MM.1S (cell line): ENCODE results near the gene SLC7A9.

Experiments used
- DNase-seq: peaks from one replicate; pipeline ENCODE4 v3.0.0-alpha.2; 2015
- H2AFZ ChIP-seq: fragments of 300-600 bp; sonication (generic); 2 replicates; pipeline ENCODE4 v1.6.0; 2016; ENCODE audit warnings: antibody characterized with exemption, low read length
- H3F3A ChIP-seq: fragments of 300-600 bp; sonication (generic); 2 replicates; pipeline ENCODE4 v1.6.1; 2016; ENCODE audit warnings: mild to moderate bottlenecking, antibody characterized with exemption, low read length, moderate library complexity, mixed read lengths; ENCODE audit not compliant: insufficient read depth
- H3K27ac ChIP-seq: fragments of 300-600 bp; sonication (generic); 2 replicates; pipeline ENCODE4 v1.5.1; 2016; ENCODE audit warnings: mild to moderate bottlenecking, low read length
- H3K27me3 ChIP-seq: fragments of 300-600 bp; sonication (generic); replicated peaks from 2 replicates; pipeline ENCODE4 v1.6.0; 2016; ENCODE audit warnings: low read length; ENCODE audit not compliant: insufficient read depth
- H3K36me3 ChIP-seq: fragments of 300-600 bp; sonication (generic); replicated peaks from 2 replicates; pipeline ENCODE4 v1.6.1; 2016; ENCODE audit warnings: mild to moderate bottlenecking, low read length, mixed read lengths; ENCODE audit not compliant: insufficient read depth
- H3K4me1 ChIP-seq: fragments of 300-600 bp; sonication (generic); 2 replicates; pipeline ENCODE4 v1.6.1; 2016; ENCODE audit warnings: low read length, mixed read lengths
- H3K4me2 ChIP-seq: fragments of 300-600 bp; sonication (generic); 2 replicates; pipeline ENCODE4 v1.6.0; 2016; ENCODE audit warnings: low read depth, low read length
- H3K4me3 ChIP-seq: fragments of 300-600 bp; sonication (generic); 2 replicates; pipeline ENCODE4 v1.5.1; 2016; ENCODE audit warnings: low read length, mixed read lengths
- H3K79me2 ChIP-seq: fragments of 300-600 bp; sonication (generic); 2 replicates; pipeline ENCODE4 v1.6.1; 2016; ENCODE audit warnings: mixed run types, low read length, mixed read lengths
- H3K9ac ChIP-seq: fragments of 300-600 bp; sonication (generic); 2 replicates; pipeline ENCODE4 v1.6.1; 2016; ENCODE audit warnings: low read length, mixed read lengths
- H3K9me2 ChIP-seq: fragments of 300-600 bp; sonication (generic); replicated peaks from 2 replicates; pipeline ENCODE4 v1.6.1; 2016; ENCODE audit warnings: mild to moderate bottlenecking, low read length, mixed read lengths; ENCODE audit not compliant: insufficient read depth
- H3K9me3 ChIP-seq: fragments of 300-600 bp; sonication (generic); replicated peaks from 2 replicates; pipeline ENCODE4 v1.6.1; 2016; ENCODE audit warnings: mild to moderate bottlenecking, low read length, mixed read lengths; ENCODE audit not compliant: insufficient read depth
- H4K20me1 ChIP-seq: fragments of 300-600 bp; sonication (generic); 2 replicates; pipeline ENCODE4 v1.6.1; 2016; ENCODE audit warnings: mild to moderate bottlenecking, low read length, moderate library complexity, mixed read lengths; ENCODE audit not compliant: insufficient read depth
- EZH2 ChIP-seq: fragments of 300-600 bp; sonication (generic); optimal IDR thresholded peaks from 2 replicates; pipeline ENCODE3; 2017; ENCODE audit warnings: low read depth, mild to moderate bottlenecking, antibody characterized with exemption, low read length, mixed read lengths
- EZH2phosphoT487 ChIP-seq: fragments of 300-600 bp; sonication (generic); IDR thresholded peaks from 2 replicates; pipeline ENCODE4 v1.6.1; 2018; ENCODE audit warnings: antibody characterized with exemption, low read length
- TF ChIP-seq, protein P1 (sequence below): fragments of 300-600 bp; sonication (generic); IDR thresholded peaks from 2 replicates; pipeline ENCODE4 v1.5.1; 2016; ENCODE audit warnings: antibody characterized with exemption, low read length, mixed read lengths

The SLC7A9 gene

DNA sequence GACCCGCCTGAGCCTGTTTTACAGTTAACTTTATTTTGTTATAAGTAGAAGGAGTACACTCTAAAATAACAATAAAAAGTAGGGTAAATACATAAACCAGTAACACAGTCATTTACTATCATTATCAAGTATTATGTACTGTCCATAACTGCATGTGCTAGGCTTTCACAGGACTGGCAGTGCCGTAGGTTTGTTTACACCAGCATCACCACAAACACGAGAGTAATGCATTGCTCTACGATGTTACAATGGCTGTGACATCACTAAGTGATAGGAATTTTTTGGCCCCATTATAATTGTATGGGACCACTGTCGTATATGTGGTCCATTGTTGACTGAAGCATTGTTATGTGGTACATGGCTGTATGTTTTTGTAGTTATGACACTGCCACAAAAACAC is 41.3 kb upstream of the SLC7A9 start:
- Histone ChIP-seq H3K27me3 (no peaks in the 10 kb centered on the region), H3K9me2 (no peaks in the 10 kb centered on the region), H3F3A (peaks cover 12% of the 10 kb centered on the region), H3K9ac (no peak overlapping the region), H3K4me2 (no peak overlapping the region), H3K4me3 (no peak overlapping the region), H3K36me3 (no peaks in the 10 kb centered on the region), H3K27ac (no peak overlapping the region), H3K9me3 (no peaks in the 10 kb centered on the region), H3K79me2 (no peaks in the 10 kb centered on the region), H2AFZ (no peak overlapping the region), H3K4me1 (peaks cover 5% of the 10 kb centered on the region; the same call in 1 of the 2 replicates), H4K20me1 (no peaks in the 10 kb centered on the region)
- DNase-seq: no peak
- TF ChIP-seq EZH2phosphoT487: no peak
- TF ChIP-seq EZH2: no peak
- TF ChIP-seq, protein P1, sequence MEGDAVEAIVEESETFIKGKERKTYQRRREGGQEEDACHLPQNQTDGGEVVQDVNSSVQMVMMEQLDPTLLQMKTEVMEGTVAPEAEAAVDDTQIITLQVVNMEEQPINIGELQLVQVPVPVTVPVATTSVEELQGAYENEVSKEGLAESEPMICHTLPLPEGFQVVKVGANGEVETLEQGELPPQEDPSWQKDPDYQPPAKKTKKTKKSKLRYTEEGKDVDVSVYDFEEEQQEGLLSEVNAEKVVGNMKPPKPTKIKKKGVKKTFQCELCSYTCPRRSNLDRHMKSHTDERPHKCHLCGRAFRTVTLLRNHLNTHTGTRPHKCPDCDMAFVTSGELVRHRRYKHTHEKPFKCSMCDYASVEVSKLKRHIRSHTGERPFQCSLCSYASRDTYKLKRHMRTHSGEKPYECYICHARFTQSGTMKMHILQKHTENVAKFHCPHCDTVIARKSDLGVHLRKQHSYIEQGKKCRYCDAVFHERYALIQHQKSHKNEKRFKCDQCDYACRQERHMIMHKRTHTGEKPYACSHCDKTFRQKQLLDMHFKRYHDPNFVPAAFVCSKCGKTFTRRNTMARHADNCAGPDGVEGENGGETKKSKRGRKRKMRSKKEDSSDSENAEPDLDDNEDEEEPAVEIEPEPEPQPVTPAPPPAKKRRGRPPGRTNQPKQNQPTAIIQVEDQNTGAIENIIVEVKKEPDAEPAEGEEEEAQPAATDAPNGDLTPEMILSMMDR: no peak

DNA sequence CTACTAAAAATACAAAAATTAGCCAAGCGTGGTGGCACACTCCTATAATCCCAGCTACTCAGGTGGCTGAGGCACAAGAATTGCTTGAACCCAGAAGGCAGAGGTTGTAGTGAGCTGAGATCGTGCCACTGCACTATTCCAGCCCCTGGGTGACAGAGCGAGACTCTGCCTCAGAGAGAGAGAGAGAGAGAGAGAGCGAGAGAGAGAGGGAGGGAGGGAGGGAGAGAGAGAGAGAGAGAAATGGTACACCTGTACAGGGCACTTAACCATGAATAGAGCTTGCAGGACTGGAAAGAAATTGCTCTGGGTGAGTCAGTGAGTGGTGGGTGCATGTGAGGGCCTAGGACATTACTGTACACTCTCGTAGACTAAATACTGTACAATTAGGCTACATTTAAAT is 40.5 kb upstream of the SLC7A9 start:
- Histone ChIP-seq H3K27me3 (no peaks in the 10 kb centered on the region), H2AFZ (no peak overlapping the region), H4K20me1 (no peaks in the 10 kb centered on the region), H3K36me3 (no peaks in the 10 kb centered on the region), H3K4me1 (peaks cover 2% of the 10 kb centered on the region; the same call in 1 of the 2 replicates), H3K9ac (no peak overlapping the region), H3K4me2 (no peak overlapping the region), H3K27ac (no peak overlapping the region), H3K9me3 (no peaks in the 10 kb centered on the region), H3K9me2 (no peaks in the 10 kb centered on the region), H3K4me3 (no peak overlapping the region), H3K79me2 (no peaks in the 10 kb centered on the region), H3F3A (peaks cover 7% of the 10 kb centered on the region; the same call in 1 of the 2 replicates)
- DNase-seq: no peak
- TF ChIP-seq EZH2: no peak
- TF ChIP-seq, protein P1: no peak
- no peak for TF ChIP-seq EZH2phosphoT487

DNA sequence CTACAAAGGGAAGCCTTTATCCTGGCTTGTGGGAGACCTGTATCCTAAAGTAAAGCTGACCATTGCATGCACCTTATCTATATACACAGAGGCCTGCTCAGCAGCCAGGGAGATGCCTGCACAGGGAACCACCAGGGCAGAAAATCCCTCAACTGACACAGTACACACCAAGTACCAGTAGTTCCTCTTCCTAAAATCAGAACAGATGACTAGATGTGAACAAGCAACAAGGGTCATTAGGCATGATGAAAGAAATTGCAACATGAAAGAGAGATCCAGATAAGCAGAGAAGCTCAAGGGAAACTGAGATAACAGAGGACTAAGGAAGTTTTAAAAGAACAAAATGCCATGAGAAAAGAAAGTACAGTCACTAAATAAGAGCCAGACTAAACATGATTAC is 39.7 kb upstream of the SLC7A9 start:
- Histone ChIP-seq H3K4me1 (no peaks in the 10 kb centered on the region), H3K36me3 (no peaks in the 10 kb centered on the region), H3K27me3 (no peaks in the 10 kb centered on the region), H3K4me2 (no peak overlapping the region), H3K79me2 (no peaks in the 10 kb centered on the region), H3K9ac (no peak overlapping the region), H3F3A (no peaks in the 10 kb centered on the region), H3K9me3 (no peaks in the 10 kb centered on the region), H3K9me2 (no peaks in the 10 kb centered on the region), H3K4me3 (no peak overlapping the region), H2AFZ (no peak overlapping the region), H4K20me1 (no peaks in the 10 kb centered on the region), H3K27ac (no peak overlapping the region)
- no peak for DNase-seq
- TF ChIP-seq, protein P1: no peak
- TF ChIP-seq EZH2: no peak
- no peak for TF ChIP-seq EZH2phosphoT487
